ENCODE results near the gene ACACB.
"Not testable (repeated sequence)": the region's sequence is repeated elsewhere in the genome, so short reads cannot be mapped to it uniquely, and the experiment has no call there.

Gene ACACB

GRCh38 chr12:109144224-109144623 lies 27.8 kb downstream of the ACACB start:
- DNase-seq (ENCODE audit: low spot score): no peak

- DNase-seq (ENCODE audit: low spot score): not testable (repeated sequence)
These were observed 30.7 kb downstream of the ACACB start for GRCh38 chr12:109147126-109147525.

DNA sequence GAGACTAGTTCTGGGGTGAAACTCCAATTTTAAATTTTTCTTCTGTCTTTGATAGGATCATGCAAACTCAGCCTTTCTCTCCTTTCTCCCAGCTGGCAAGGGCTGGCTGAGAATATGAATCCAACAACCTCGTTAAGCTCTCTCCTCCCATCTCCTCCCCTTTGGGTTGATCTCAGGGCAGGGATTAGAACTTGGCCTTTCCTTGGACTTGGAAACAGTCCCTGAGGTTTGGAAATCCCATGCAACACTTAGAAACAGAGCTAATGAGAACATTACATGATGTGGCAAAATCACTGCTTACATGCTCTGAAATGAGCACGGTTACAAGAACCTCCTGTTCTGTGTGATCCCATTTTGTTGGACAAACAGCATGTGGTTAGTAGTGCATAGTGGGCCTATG lies 31.6 kb downstream of the ACACB start:
- no peak for DNase-seq (ENCODE audit: low spot score)

DNA sequence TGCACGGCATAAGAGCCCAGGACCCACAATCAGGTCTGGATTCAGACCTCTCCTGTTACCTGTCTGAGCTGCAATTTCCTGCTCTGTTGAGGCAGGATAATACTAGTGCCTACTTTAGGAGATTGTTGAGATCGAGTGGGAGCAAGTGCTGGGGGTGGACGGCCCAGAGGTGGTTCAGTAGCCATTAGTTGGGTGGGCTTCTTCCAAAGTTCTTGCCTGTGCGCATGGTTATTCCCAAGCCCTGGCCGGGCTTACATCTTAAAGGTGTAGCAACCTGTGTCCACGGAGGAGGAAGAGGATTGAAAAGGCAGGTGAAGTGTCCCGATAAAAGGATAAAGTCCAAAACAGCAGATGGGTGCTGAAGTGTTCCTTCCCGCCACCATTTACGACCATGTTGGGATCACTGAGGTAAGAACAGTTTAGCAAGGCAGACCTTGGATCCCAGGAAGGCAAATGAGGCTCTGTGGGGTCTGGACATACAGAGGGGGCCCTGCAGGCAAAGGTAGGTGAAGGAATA lies 33.8 kb downstream of the ACACB start:
- no peak for DNase-seq (ENCODE audit: low spot score)

DNA sequence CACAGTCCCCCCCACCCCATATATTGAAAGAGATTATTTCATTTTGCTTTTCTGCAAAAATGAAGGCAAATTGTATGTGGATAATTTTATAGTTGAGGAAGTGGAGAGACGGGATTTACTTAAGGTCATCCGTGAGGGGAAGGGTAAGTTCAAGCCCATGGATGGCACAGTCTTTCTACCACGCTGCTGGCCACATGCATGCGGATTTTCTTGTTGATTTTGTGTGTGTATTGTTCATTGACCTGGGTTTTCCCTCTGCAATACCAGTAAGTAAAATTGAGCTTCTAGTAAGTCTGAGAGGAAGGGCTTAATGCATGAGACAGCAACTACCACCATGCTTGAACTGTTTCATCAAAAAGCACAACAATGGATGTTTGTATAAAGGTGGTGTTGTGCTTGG lies 35.1 kb downstream of the ACACB start:
- no peak for DNase-seq (ENCODE audit: low spot score)

GRCh38 chr12:109153821-109154441 lies 37.5 kb downstream of the ACACB start:
- no peak for DNase-seq (ENCODE audit: low spot score)

GRCh38 chr12:109154451-109155438 lies 38.4 kb downstream of the ACACB start:
- peak; percentile 83 for DNase-seq (ENCODE audit: low spot score)

GRCh38 chr12:109156036-109156435 lies 39.6 kb downstream of the ACACB start:
- no peak for DNase-seq (ENCODE audit: low spot score)

GRCh38 chr12:109156586-109156985 lies 40.2 kb downstream of the ACACB start:
- no peak for DNase-seq (ENCODE audit: low spot score)

DNA sequence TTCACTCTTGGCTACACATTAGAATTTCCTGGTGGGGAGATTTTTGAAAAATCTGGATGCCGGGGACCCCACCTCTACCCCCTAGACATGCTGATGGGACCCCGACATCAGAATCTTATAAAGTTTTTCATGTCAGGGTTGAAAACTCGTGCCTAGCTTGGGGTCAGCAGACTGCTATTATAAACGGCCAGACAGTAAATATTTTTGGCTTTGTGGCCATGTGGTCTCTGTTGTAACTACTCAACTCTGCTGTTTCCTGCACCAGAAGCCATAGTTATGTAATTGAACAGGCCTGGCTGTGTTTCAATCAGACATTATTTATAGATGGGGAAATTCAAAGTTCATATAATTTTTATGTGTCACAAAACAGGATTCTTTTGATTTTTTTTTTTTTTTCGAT lies 41.6 kb downstream of the ACACB start:
- no peak for DNase-seq (ENCODE audit: low spot score)

DNA sequence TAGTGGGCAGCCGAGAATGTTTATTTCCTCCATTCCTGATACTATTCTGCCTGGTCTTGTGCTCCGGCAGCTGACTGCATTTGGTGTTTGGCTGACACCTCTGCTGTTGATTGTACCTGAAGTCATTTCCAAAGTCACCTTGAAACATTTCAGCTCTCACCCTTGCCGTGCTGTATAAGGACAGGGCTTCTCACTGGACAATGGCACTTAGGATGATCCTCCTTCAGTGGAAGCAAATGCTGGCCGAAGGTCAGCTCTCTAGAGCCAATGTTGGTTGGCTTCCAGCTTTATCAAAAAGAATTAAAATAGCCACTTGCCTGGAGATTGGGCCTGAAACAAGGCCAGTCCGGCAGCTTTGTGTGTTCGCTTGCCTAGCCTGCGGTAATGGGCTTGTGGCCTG lies 44.0 kb downstream of the ACACB start:
- no peak for DNase-seq (ENCODE audit: low spot score)

GRCh38 chr12:109160873-109161272 lies 44.5 kb downstream of the ACACB start:
- no peak for DNase-seq (ENCODE audit: low spot score)

- DNase-seq (ENCODE audit: low spot score): no peak
These were observed 46.2 kb downstream of the ACACB start for GRCh38 chr12:109162551-109162950.

DNA sequence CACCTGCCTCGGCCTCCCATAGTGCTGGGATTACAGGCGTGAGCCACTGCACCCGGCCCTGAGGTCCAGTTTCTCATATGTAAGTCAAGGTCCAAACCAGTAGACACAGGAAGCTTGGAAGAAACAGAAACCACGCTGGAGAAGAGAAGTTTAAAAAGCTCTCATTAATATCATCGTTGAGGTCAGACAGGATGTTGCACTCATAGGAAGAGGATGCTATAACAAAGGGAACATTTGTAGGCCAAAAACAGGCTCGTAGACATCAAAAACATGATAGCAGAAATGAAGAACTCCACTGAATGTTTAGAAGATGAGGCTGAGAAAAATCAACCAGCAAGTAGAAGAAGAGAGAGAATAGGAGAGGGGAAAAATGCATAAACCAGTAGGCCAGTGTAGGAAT lies 46.8 kb downstream of the ACACB start:
- DNase-seq (ENCODE audit: low spot score): no peak

DNA sequence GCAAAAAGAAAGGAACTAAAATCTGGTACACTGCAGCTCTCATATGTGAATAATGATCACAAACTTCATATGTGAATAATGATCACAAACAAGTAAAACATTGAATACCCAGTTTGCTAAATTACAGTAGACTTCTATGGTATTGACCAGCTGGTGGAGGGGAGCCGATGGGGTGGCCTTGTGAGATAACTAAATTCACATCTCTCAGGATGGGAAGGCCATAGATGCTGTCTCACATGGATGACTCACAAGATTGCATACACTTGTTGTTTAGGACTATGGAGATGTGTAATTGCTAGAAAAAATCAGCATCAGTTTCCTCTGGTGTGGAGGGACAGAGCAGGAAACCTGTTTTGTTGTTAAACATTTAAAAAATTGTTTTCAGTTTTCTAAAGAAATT lies 49.2 kb downstream of the ACACB start:
- no peak for DNase-seq (ENCODE audit: low spot score)

DNA sequence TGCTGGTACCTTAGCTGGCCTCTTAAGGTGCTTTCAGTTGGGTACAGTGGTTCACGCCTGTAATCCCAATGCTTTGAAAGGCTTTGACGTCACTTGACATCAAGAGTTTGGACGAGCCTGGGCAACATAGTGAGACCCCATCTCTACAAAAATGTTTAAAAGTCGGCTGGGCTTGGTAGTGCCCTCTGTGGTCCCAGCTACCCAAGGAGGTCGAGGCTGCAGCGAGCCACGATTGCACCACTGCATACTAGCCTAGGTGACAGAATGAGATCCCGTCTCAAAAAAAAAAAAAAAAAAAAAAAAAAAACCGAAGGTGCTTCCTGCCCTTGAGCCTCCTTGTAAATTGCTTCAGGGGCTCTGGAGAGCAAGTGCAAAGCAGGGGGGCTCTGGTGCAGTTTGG lies 50.0 kb downstream of the ACACB start:
- no peak for DNase-seq (ENCODE audit: low spot score)

GRCh38 chr12:109167781-109168180 lies 51.4 kb downstream of the ACACB start:
- no peak for DNase-seq (ENCODE audit: low spot score)

- DNase-seq (ENCODE audit: low spot score): no peak
These were observed 52.9 kb downstream of the ACACB start for GRCh38 chr12:109169262-109169661.

DNA sequence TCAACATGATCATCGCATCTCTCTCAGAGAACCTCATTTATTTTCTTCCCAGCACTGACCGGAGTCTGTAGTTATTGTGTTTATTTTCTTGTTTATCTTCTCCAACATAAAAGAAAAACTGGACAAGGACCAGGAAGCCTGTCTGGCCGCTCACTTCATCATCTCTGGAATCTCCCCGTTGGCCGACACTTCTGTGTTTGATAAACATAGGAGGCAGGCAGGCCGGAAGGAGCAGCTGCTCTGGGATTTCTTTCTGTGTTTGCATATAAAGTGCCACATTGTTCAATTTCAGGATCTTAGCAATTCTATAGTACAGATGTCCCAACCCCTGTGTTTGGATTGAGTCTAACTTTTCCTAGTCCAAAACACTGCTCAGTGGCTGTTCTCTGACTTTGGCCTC lies 53.3 kb downstream of the ACACB start:
- no peak for DNase-seq (ENCODE audit: low spot score)

- no peak for DNase-seq (ENCODE audit: low spot score)
These were observed 53.9 kb downstream of the ACACB start for GRCh38 chr12:109170324-109170723.

DNA sequence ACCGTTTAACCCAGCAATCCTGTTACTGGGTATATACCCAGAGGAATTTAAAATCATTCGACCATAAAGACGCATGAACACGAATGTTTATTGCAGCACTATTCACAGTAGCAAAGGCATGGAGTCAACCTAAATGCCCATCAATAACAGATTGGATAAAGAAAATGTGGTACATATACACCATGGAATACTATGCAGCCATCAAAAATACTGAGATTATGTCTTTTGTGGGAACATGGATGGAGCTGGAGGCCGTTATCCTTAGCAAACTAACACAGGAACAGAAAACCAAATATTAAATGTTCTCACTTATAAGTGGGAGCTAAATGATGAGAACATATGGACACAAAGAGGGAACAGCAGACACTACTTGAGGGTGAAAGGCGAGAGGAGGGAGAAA lies 56.4 kb downstream of the ACACB start:
- DNase-seq (ENCODE audit: low spot score): not testable (repeated sequence)

DNA sequence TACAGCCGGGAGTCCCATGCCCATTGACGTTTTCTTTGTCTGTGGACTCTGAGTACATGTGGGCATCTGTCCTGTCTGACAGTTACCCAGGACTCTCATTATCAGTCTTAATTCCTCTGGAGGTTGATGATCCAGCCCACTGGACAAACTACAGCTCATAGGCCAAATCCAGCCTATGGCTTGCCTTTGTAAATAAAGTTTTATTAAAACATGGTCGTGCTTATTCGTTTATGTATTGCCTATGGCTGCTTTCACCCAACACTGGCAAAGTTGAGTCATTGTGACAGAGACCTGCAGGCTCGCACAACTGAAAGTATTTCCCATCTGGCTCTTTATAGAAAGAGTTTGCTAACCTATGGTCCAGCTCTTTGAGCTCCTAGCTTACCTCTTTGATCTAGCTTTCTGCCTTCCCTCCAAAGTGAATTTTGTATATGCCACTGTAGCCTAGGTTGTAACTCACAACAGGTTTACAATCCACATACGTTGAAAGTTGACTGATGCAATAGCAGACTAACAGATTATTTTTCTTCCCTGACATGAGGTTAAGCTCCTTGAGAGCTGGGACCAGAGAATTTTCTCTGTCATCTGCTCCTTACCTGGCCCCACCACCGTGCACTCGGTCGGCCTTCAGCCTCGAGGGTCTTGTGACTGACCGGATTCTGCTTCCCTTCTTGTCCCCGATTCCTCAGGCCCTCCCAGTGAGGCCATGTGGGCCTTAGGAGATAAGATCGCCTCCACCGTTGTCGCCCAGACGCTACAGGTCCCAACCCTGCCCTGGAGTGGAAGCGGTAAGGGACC lies 57.3 kb downstream of the ACACB start:
- no peak for DNase-seq (ENCODE audit: low spot score)
